ENCODE data around the gene LRRC7. TPM values are rescaled to one million over a fixed set of nuclear protein-coding genes. Genes with fewer than 3 reads are reported as not detected.

LRRC7 gene
- total RNA-seq, 1 donor = 0.09 TPM

DNA sequence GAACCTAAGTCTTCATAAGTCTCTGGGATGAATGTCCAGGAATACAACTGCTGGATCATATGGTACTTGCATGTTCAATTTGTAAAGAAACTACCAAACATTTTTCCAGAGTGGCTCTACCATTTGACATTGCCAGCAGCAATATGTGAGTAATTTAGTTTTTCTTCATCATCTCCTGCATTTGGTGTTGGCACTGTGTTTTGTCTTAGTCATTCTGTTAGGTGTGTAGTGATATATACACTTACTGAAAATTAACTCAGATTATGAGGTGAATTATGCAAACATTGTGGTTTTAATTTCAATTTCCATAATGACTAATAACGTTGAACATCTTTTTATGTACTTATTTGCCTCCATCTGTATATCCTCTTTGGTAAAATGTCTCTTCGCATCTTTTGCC lies 499.0 kb downstream of the LRRC7 start:
- no peak overlapping the region for H3K4me3 ChIP-seq (ENCODE audit: low read depth, low read length)
- TF ChIP-seq CTCF (IDR thresholded peaks at IDR 0.05; ENCODE audit: insufficient read depth, low read length) = no peak
- DNase-seq (ENCODE audit: low read depth) = no peak

DNA sequence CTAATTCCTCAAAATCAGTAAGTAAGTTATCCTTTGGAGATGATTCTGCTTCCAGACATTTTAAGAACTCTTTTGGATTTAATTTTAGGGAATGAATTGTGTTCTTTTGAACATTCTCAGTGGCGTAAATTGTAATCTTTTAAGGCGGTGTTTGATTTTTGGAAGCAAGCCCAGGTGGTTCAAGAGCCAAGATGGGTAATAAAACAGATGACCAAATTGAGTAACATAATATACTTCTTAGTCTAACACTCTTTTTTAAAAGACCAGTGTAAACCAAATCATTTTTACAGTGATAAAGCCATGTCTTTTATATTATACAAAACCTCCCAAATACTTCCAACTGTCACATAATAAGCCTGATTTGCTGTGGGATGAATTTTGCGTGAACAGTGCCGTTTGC lies 503.9 kb downstream of the LRRC7 start:
- no peak for TF ChIP-seq CTCF (IDR thresholded peaks at IDR 0.05; ENCODE audit: insufficient read depth, low read length)
- DNase-seq (ENCODE audit: low read depth) = peak; percentile 88
- no peak overlapping the region for H3K4me3 ChIP-seq (ENCODE audit: low read depth, low read length)

GRCh38 chr1:70072231-70072751 lies 504.6 kb downstream of the LRRC7 start:
- no peak overlapping the region for H3K4me3 ChIP-seq (ENCODE audit: low read depth, low read length)
- peak; percentile 56 for DNase-seq (ENCODE audit: low read depth)
- no peak for TF ChIP-seq CTCF (IDR thresholded peaks at IDR 0.05; ENCODE audit: insufficient read depth, low read length)

- DNase-seq (ENCODE audit: low read depth) = no peak
- TF ChIP-seq CTCF (IDR thresholded peaks at IDR 0.05; ENCODE audit: insufficient read depth, low read length) = no peak
- no peak overlapping the region for H3K4me3 ChIP-seq (ENCODE audit: low read depth, low read length)
These were observed 508.0 kb downstream of the LRRC7 start for GRCh38 chr1:70075761-70076160.

GRCh38 chr1:70077066-70077465 lies 509.3 kb downstream of the LRRC7 start:
- TF ChIP-seq CTCF (IDR thresholded peaks at IDR 0.05; ENCODE audit: insufficient read depth, low read length) = no peak
- H3K4me3 ChIP-seq (ENCODE audit: low read depth, low read length) = no peak overlapping the region
- DNase-seq (ENCODE audit: low read depth) = no peak

DNA sequence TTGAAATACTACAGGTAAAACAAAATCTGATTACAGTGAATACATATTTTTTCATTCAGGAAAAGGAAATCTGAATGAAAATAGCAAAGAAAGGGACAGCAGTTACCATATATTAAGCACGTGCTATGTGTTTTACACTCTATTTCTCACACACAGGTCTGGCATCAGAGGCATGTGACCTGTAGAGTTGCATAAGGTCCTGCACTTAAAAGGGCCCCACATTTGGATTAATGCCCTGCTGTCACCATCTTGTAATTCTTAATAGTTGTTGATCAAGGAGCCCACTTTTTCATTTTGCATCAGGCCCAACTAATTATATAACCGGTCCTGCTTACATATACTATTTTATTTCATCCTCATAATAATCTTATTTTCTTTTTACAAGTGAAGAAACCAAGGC lies 511.8 kb downstream of the LRRC7 start:
- no peak overlapping the region for H3K4me3 ChIP-seq (ENCODE audit: low read depth, low read length)
- TF ChIP-seq CTCF (IDR thresholded peaks at IDR 0.05; ENCODE audit: insufficient read depth, low read length) = no peak
- no peak for DNase-seq (ENCODE audit: low read depth)

- H3K4me3 ChIP-seq (ENCODE audit: low read depth, low read length) = no peak overlapping the region
- TF ChIP-seq CTCF (IDR thresholded peaks at IDR 0.05; ENCODE audit: insufficient read depth, low read length) = no peak
- no peak for DNase-seq (ENCODE audit: low read depth)
These were observed 515.8 kb downstream of the LRRC7 start for GRCh38 chr1:70083519-70083918.

Data from fibroblast of the aortic adventitia (primary cell).